Measurements from ENCODE around the gene KHSRP.

The KHSRP gene

DNA sequence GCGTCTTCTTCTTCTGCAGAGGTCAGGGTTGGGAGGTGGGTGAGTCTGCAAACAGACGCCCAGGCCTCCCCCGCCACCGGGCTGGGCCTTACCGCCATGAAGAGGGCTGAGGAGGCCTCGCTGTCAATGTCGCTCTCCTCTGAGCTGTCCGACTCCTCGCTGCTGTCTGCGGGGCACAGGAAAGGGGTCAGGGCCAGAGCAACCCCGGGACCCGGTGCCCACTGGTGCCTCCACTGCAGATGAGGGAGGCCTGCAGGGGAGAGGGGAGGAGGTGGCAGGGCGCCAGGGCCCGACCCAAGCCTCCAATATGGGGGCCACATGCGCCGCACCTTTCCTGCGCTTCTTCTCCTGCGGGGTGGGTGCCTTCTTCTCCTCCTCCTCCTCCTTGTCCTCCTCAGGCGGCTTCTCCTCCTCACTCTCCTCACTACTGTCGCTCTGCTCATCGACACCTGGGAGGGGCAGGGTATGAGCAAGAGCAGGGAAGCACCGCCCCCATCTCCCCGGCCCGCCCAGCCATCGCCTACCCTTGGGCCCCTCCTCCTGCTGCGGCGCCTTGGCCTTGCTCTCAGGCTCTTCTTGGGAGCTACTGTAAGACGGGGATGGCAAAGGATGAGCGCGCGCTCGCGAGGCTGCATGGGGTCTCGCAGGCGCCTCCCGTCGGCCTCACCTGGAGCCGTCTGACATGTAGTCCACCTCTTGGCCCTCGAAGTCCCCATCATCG, 43.4 kb downstream of the KHSRP start:
- no peak for DNase-seq (ENCODE audit: low read depth)
- TF ChIP-seq, protein P1, sequence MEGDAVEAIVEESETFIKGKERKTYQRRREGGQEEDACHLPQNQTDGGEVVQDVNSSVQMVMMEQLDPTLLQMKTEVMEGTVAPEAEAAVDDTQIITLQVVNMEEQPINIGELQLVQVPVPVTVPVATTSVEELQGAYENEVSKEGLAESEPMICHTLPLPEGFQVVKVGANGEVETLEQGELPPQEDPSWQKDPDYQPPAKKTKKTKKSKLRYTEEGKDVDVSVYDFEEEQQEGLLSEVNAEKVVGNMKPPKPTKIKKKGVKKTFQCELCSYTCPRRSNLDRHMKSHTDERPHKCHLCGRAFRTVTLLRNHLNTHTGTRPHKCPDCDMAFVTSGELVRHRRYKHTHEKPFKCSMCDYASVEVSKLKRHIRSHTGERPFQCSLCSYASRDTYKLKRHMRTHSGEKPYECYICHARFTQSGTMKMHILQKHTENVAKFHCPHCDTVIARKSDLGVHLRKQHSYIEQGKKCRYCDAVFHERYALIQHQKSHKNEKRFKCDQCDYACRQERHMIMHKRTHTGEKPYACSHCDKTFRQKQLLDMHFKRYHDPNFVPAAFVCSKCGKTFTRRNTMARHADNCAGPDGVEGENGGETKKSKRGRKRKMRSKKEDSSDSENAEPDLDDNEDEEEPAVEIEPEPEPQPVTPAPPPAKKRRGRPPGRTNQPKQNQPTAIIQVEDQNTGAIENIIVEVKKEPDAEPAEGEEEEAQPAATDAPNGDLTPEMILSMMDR (IDR thresholded peaks at IDR 0.05; ENCODE audit: control insufficient read depth, insufficient read depth, low read depth, low read length, missing control alignments) = no peak

DNA sequence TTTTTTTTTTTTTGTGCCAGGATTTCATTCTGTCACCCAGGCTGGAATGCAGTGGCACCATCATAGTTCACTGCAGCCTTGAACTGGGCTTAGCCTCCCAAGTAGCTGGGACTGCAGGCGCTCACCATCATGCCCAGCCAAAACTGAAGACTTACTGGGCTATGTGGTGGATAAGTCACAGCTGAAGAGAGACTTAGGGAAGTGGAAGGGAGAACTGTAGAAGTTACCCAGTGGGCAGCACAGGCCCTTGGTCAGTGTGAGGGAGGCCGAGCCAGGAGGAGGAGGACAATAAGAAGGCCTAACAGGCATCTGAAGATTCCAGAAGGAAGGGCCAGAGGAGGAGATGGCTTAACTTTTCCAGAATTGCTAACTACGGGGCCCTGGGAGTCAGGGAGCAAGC, 44.9 kb downstream of the KHSRP start:
- H3K4me3 ChIP-seq (ENCODE audit: control insufficient read depth, low read depth, low read length) = no peak overlapping the region
- TF ChIP-seq, protein P1 (IDR thresholded peaks at IDR 0.05; ENCODE audit: control insufficient read depth, insufficient read depth, low read depth, low read length, missing control alignments) = no peak
- DNase-seq (ENCODE audit: low read depth) = no peak

More for the DNA sequence above, 43.4 kb downstream of the KHSRP start:
- no peak overlapping the region for H3K4me3 ChIP-seq (ENCODE audit: control insufficient read depth, low read depth, low read length)

DNA sequence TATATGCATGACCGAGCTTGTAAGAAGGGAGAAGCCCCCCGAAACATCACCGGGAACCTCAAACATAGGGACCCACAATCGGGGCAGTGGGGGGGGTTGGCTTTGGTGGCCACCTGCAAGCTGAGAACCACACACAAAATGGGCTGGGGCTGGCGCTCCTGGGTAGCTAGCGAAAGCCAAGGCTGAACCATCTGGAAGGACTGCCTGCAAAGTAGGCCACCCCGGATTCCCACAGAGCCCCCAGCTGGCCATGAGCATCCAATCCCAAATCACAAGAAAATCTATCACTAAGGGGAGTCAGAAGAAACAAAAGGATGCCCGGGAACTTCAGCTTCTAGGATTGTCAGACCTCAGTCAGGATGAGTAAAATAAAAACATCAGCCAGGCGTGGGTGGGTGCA, 46.1 kb downstream of the KHSRP start:
- TF ChIP-seq, protein P1 (IDR thresholded peaks at IDR 0.05; ENCODE audit: control insufficient read depth, insufficient read depth, low read depth, low read length, missing control alignments) = no peak
- no peak for DNase-seq (ENCODE audit: low read depth)
- H3K4me3 ChIP-seq (ENCODE audit: control insufficient read depth, low read depth, low read length) = no peak overlapping the region

DNA sequence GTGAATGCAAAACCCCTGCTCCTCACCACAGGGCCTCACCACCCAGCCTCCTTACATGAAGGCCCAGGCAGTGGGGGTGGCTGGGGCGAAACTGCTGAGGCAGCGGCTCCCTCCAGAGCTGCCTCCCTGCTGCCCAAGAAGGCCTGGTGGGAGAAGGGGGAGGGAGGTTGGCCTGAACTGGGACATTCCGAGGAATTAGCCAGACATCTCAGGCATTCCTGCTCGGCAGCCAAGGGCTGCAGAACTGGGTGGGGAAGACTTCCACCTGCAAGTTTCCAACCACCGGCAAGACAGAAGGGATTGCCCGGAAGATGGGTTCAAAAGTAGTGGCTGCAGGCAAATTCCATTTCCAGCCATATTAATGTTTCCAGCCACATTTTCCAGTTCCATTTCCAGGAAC, 46.6 kb downstream of the KHSRP start:
- DNase-seq (ENCODE audit: low read depth) = no peak
- no peak overlapping the region for H3K4me3 ChIP-seq (ENCODE audit: control insufficient read depth, low read depth, low read length)
- TF ChIP-seq, protein P1 (IDR thresholded peaks at IDR 0.05; ENCODE audit: control insufficient read depth, insufficient read depth, low read depth, low read length, missing control alignments) = no peak

DNA sequence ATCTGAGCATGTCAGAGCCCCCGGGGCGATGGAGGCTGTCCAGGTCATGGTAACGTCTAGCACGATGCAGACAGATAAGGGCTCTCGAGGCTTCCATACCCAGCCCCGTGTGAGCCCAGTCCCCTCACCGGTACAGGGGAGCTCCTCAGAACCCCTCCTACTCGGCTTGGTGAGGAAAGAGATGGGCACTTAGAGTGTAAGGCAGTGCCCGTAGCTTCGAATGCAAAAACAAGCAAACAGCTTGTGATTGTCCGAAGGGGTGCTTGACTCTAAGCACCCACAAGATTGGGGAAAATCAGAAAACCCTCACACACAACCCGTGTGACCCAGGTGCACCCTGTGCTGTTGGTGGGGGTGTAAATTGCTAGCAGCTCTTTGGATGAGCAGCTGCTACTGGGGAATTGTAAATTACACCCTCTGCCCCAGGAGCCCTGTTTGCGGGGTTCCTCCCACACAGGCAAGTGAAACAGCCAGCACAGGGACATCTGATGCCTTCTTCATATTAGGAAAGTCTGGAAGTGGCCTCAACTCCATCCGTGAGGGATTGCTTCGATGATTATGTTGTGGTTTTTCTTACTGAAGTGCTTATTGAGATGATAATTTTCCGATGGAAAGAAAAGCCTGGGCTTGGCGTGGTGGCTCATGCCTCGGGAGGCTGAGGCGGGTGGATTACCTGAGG, 48.0 kb downstream of the KHSRP start:
- no peak overlapping the region for H3K4me3 ChIP-seq (ENCODE audit: control insufficient read depth, low read depth, low read length)
- TF ChIP-seq, protein P1 (IDR thresholded peaks at IDR 0.05; ENCODE audit: control insufficient read depth, insufficient read depth, low read depth, low read length, missing control alignments) = no peak
- DNase-seq (ENCODE audit: low read depth) = no peak

DNA sequence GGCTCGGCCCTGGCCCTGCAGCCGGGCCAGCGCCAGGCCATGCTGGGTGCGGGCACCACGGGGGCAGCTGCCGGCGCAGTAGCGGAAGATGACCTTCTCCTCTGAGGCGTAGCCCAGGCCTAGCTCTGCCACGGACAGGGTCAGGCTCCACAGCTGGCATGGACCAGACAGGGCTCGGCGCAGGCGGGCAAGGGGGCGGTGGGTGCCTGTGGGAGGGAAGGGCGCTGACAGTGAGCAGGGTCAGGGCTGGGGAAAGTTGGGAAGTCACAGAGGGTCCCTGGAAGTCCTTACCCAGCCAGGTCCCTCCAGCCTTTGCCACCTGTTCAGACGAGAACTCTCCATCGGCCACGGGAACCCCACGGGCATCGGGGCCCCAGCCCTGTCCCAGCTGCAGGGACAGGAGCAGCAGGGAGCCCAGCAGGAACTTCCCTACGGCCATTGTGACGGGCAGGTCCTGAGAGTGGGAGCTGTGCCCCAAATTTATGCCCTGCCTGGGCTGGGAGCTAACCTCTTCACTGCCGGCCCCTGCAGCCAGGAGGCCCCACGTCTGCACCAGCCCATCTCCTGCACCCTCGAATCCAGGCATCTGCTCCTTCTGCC, 49.1 kb downstream of the KHSRP start, which contains the start of gene PSPN:
PSPN (minus strand) TSS at position 523 of the 600 bp plus-strand sequence; CDS start at position 439, 84 bp downstream.
- DNase-seq (ENCODE audit: low read depth) = no peak
- TF ChIP-seq, protein P1 (IDR thresholded peaks at IDR 0.05; ENCODE audit: control insufficient read depth, insufficient read depth, low read depth, low read length, missing control alignments) = no peak
- H3K4me3 ChIP-seq (ENCODE audit: control insufficient read depth, low read depth, low read length) = no peak within 1 kb of the TSS

All from AG09309 (cell line).